CMK (cell line): ENCODE measurements around the gene OR4N2.
"Not testable (repeated sequence)": the region's sequence is repeated elsewhere in the genome, so short reads cannot be mapped to it uniquely, and the experiment has no call there.

ENCODE experiments used
- DNase-seq: peaks from one replicate; pipeline ENCODE4 v3.0.0-alpha.2; 2010; ENCODE audit warnings: low read depth

OR4N2 gene

DNA sequence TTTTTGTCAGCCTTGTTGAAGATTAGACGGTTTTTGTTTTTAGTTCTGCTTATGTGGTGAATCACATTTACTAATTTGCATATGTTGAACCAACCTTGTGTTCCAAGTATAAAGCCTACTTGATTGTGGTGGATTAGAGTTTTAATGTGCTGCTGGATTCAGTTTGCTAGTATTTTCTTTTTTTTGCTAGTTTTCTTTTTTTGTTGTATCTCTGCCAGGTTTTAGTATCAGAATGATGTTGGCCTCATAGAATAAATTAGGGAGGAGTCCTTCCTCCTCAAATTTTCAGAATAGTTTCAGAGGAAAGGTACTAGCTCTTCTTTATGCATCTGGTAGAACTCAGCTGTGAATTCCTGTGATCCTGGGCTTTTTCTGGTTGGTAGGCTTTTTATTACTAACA is at the start of gene OR4N2:
Gene OR4N2, plus strand, starts transcription at position 301 of the 400 bp plus-strand sequence. CDS start 23,679 bp downstream, outside the sequence.
- not testable (repeated sequence) for DNase-seq

DNA sequence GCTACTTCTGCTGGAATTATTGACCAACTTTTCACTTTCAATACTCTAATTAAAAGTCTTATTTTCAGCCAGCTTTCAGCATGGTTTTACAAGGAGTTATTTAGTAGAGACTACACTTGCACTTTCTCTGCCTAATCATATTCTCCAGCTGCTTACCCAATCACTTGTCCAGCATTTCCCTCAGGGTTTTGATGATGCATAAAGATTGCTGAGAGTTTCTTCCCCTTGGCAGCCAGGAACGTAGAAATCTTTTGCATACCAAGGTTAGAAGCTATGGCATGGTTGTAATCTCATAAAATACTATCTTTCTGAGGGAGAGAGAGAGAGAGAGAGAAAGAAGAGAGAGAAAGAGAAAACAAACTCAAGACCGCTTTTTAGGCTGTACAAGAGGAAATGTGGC is 49.4 kb upstream of the OR4N2 start:
- no peak for DNase-seq

DNA sequence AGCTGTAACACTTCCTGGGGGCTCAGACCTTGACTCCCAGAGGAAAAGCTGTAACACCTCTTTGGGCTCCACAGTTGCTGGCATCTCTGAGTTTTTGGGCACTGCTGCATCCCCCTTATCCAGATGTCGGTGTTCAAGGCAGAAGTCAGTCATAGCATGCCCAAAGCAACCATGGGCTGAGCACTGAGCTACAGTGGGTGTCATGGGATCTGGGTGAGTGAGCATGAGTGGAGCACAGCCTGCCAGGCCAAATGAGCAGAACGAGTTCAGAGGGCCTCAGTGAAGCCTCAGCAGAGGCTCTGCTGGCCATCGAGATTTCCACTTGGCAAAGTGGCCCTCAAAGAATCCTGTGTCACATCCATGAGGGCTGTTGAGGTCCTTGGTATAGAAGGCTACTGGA is 32.1 kb upstream of the OR4N2 start:
- DNase-seq: not testable (repeated sequence)

- no peak for DNase-seq
These were observed 31.6 kb upstream of the OR4N2 start for GRCh38 chr14:19771895-19772430.

- not testable (repeated sequence) for DNase-seq
These were observed 31.1 kb upstream of the OR4N2 start for GRCh38 chr14:19772454-19772853.

GRCh38 chr14:19773204-19773603 is 30.4 kb upstream of the OR4N2 start, which contains the start of gene OR4M1:
TSS of gene OR4M1 (plus strand) at chr14:19773504. CDS start at chr14:19780323, 6,819 bp downstream.
- not testable (repeated sequence) for DNase-seq

GRCh38 chr14:19775587-19775986 is 28.0 kb upstream of the OR4N2 start:
- DNase-seq: no peak

DNA sequence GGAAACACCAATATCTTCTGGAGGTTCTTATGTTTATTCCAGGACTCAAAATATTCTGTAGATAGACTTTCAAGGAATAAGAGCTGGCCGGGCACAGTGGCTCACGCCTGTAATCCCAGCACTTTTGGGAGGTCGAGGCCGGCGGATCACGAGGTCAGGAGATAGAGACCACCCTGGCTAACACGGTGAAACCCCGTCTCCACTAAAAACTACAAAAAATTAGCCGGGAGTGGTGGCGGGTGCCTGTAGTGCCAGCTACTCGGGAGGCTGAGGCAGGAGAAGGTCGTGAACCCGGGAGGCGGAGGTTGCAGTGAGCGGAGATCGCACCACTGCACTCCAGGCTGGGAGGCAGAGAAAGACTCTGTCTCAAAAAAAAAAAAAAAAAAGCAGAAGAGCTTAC is 17.7 kb upstream of the OR4N2 start:
- DNase-seq: not testable (repeated sequence)

DNA sequence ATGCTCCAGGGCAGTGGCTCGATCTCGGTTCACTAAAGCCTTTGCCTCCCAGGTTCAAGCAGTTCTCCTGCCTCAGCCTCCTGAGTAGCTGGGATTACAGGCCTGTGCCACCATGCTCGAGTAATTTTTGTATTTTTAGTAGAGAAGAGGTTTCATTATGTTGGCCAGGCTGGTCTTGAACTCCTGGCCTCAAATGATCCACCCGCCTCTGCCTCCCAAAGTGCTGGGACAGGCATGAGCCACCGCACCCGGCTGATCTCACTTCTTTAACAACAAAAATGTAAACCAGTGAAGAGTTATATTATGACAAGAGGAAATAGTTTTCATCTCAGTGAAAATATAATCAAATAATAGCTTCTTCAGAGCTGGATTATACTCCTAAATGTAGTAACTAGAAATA is 16.3 kb upstream of the OR4N2 start:
- DNase-seq: not testable (repeated sequence)

DNA sequence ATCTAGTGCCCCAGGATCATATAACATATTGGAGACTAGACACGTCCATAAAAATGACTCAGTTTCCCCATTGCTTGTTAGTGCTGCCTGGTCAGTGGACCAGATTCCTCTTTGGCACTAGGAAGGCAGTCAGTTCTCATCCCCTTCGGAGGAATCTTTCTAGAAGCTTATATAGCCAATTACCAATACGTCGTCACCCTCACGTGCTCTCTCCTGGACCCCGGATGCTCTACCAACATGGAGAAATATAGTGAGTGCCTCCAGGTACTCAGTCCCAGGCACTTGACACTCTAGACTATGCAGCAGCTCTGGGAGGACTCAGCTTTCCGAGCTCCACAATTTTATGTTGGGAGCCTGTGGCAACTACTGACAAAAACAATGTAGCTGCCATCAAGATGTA is 15.4 kb upstream of the OR4N2 start:
- DNase-seq: not testable (repeated sequence)

DNA sequence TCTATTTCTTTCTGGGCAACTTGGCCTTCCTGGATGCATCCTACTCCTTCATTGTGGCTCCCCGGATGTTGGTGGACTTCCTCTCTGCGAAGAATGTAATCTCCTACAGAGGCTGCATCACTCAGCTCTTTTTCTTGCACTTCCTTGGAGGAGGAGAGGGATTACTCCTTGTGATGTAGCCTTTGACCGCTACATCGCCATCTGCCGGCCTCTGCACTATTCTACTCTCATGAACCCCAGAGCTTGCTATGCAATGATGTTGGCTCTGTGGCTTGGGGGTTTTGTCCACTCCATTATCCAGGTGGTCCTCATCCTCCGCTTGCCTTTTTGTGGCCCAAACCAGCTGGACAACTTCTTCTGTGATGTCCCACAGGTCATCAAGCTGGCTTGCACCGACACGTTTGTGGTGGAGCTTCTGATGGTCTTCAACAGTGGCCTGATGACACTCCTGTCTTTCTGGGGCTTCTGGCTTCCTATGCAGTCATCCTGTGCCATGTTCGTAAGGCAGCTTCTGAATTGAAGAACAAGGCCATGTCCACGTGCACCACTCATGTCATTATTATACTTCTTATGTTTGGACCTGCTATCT is 7.0 kb upstream of the OR4N2 start:
- not testable (repeated sequence) for DNase-seq

GRCh38 chr14:19799880-19800279 is 3.7 kb upstream of the OR4N2 start:
- DNase-seq: no peak

- DNase-seq: no peak
These were observed 3.1 kb upstream of the OR4N2 start for GRCh38 chr14:19800282-19801117.

- DNase-seq: no peak
These were observed 2.5 kb upstream of the OR4N2 start for GRCh38 chr14:19801118-19801464.

DNA sequence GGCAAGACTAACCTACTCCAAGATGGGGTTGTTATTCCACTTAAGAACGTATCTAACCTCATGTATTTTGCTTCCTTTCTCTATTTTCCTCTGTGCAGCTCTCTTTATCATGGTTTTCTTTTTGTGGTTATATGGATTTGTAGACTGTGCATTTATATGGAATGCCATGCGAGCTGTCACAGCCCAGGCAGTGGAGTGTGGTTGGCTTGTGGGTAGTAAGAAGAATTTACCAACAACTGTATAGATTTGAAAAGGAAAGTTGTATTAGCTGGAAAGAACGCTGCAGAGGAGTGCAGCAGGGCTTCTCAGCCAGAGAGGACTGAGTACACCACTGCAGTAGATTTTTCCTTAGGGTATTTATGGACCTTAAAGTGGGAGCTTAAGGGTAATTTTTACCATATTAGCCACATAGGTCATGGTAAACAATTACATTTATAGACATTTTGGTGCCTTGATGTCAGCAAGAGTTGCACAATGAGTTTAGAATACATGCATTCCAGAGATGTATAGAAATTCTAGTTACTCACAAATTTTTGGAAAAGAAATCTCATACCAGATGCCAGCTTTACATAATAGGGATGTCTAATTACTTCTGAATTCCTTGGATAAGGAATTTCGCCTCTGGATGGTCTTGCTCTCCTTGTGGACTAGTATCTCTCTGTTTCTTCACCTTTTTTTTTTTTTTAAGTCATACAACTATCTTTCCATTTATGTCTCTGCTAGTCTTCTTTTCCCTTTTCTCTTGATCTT is 9.8 kb downstream of the OR4N2 start:
- not testable (repeated sequence) for DNase-seq

- DNase-seq: not testable (repeated sequence)
These were observed 16.3 kb downstream of the OR4N2 start for GRCh38 chr14:19819879-19820278.

GRCh38 chr14:19821016-19821415 is 17.4 kb downstream of the OR4N2 start:
- not testable (repeated sequence) for DNase-seq

- DNase-seq: no peak
These were observed 19.6 kb downstream of the OR4N2 start for GRCh38 chr14:19823178-19823577.

GRCh38 chr14:19823765-19824164 is 20.2 kb downstream of the OR4N2 start:
- no peak for DNase-seq

GRCh38 chr14:19827626-19828244 is 24.2 kb downstream of the OR4N2 start:
- DNase-seq: not testable (repeated sequence)

DNA sequence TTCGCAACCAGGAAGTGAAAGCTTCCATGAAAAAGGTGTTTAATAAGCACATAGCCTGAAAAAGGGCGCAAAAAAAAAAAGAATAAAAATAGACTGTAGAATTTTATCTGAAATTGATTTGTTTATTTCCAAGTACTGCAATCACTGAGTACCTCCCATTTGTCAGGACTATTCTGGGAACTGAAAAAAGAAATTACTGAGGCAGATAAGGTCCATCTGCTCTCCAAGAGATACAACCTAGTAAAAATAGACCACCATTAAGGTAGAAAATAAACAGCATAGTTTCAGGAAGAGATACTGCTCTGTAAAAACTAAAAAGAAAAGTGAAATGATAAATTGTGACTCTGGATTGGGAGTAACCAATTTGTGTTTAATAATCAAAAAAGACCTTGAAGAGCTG is 24.7 kb downstream of the OR4N2 start:
- no peak for DNase-seq
